ENCODE measurements around the gene PPFIA1. TPM values are rescaled to one million over a fixed set of nuclear protein-coding genes. Genes with fewer than 3 reads are reported as not detected.

The PPFIA1 gene
- total and polyA plus RNA-seq, 2 of the 8 experiments (the other 6 are each of a cell fraction or from before 2014, with no cell fraction given): 44.3 to 73.5 TPM

DNA sequence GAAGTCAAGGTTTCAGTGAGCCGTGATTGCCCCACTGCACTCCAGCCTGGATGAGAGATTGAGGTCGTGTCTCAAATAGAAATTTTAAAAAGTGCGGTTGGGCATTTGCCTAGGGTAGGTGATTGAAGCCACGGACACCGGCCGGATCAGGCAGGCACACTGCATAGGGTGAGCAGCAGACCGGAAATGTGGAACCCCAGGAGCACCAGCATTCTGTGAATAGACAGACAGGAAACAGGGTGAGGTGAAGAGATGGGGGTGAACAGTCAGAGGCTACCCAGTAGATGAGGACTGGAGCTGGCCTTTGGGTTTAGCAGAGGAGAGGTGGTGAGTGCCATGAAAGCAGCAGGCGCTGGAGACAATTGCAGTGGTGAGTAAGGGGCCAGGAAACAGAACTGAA, 43.5 kb downstream of the PPFIA1 start (continued):
- TF ChIP-seq, protein P1, sequence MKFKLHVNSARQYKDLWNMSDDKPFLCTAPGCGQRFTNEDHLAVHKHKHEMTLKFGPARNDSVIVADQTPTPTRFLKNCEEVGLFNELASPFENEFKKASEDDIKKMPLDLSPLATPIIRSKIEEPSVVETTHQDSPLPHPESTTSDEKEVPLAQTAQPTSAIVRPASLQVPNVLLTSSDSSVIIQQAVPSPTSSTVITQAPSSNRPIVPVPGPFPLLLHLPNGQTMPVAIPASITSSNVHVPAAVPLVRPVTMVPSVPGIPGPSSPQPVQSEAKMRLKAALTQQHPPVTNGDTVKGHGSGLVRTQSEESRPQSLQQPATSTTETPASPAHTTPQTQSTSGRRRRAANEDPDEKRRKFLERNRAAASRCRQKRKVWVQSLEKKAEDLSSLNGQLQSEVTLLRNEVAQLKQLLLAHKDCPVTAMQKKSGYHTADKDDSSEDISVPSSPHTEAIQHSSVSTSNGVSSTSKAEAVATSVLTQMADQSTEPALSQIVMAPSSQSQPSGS (IDR thresholded peaks at IDR 0.05; ENCODE audit: low read length): no peak
- TF ChIP-seq SRF (IDR thresholded peaks at IDR 0.05; ENCODE audit: low read depth, low read length) (no peak), POLR2A (IDR thresholded peaks at IDR 0.05; ENCODE audit: control extremely low read depth in 1 of 2, low read depth in 2 of 2, low read length in 2 of 2) (no peak), TAF7 (optimal IDR thresholded peaks at IDR 0.05; ENCODE audit: borderline replicate concordance, low read depth, low read length) (no peak), SAP30 (IDR thresholded peaks at IDR 0.05; ENCODE audit: insufficient read depth, insufficient replicate concordance, low read length) (no peak), TCF12 (IDR thresholded peaks at IDR 0.05; ENCODE audit: low read depth, low read length) (no peak), CTBP2 (IDR thresholded peaks at IDR 0.05; ENCODE audit: borderline replicate concordance, insufficient read depth, insufficient read length, low read length) (no peak), HDAC2 (IDR thresholded peaks at IDR 0.05; ENCODE audit: borderline replicate concordance in 1 of 2, low read depth in 2 of 2, low read length in 2 of 2) (no peak)

Data from H1 (cell line).